Neutrophil (primary cell): ENCODE data around the gene ATP6V1G2.
"Not testable (repeated sequence)": the region's sequence is repeated elsewhere in the genome, so short reads cannot be mapped to it uniquely, and the experiment has no call there.

ENCODE experiments used
- H3K27ac ChIP-seq: fragments of 200-600 bp; sonication (generic); 2 replicates; pipeline ENCODE4 v1.5.1; 2016; ENCODE audit warnings: mild to moderate bottlenecking, moderate library complexity
- H3K27me3 ChIP-seq: fragments of 200-600 bp; sonication (generic); 2 replicates; pipeline ENCODE4 v1.6.0; 2016; ENCODE audit warnings: mild to moderate bottlenecking
- H3K36me3 ChIP-seq: fragments of 200-600 bp; sonication (generic); 2 replicates; pipeline ENCODE4 v1.5.1; 2017
- H3K4me1 ChIP-seq, 2 experiments: fragments of 200-600 bp in 1 of 2; sonication (generic) in 1 of 2; 1 replicate in 1 of 2; 2 replicates in 1 of 2; pipeline versions ENCODE4 v1.5.1 to v1.6.1; 2013 to 2016; ENCODE audit warnings: low read depth in 1 of 2, low read length in 1 of 2, mild to moderate bottlenecking in 1 of 2, moderate library complexity in 1 of 2; ENCODE audit not compliant: control insufficient read depth in 1 of 2, insufficient read depth in 1 of 2
- H3K4me3 ChIP-seq, 2 experiments: fragments of 200-600 bp in 1 of 2; sonication (generic) in 1 of 2; 1 replicate in 1 of 2; 2 replicates in 1 of 2; pipeline ENCODE4 v1.5.1; 2013 to 2016; ENCODE audit warnings: low read depth in 1 of 2, low read length in 1 of 2, mild to moderate bottlenecking in 1 of 2, moderate library complexity in 1 of 2
- H3K9me3 ChIP-seq: fragments of 200-600 bp; sonication (generic); 2 replicates; pipeline ENCODE4 v1.5.1; 2016
- TF ChIP-seq, protein P1 (sequence below): fragments of 200-600 bp; sonication (generic); IDR thresholded peaks from 2 replicates; pipeline ENCODE4 v1.5.1; 2016; ENCODE audit warnings: antibody characterized with exemption

The ATP6V1G2 gene

GRCh38 chr6:31502586-31502985 lies 43.8 kb downstream of the ATP6V1G2 start:
- TF ChIP-seq, protein P1, sequence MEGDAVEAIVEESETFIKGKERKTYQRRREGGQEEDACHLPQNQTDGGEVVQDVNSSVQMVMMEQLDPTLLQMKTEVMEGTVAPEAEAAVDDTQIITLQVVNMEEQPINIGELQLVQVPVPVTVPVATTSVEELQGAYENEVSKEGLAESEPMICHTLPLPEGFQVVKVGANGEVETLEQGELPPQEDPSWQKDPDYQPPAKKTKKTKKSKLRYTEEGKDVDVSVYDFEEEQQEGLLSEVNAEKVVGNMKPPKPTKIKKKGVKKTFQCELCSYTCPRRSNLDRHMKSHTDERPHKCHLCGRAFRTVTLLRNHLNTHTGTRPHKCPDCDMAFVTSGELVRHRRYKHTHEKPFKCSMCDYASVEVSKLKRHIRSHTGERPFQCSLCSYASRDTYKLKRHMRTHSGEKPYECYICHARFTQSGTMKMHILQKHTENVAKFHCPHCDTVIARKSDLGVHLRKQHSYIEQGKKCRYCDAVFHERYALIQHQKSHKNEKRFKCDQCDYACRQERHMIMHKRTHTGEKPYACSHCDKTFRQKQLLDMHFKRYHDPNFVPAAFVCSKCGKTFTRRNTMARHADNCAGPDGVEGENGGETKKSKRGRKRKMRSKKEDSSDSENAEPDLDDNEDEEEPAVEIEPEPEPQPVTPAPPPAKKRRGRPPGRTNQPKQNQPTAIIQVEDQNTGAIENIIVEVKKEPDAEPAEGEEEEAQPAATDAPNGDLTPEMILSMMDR: no peak
- H3K4me1 ChIP-seq: peaks cover 7% of the 10 kb centered on the region in 2 experiments
- peaks cover 6% of the 10 kb centered on the region for H3K27me3 ChIP-seq
- H3K36me3 ChIP-seq: peaks cover 22% of the 10 kb centered on the region
- no peaks in the 10 kb centered on the region for H3K9me3 ChIP-seq
- no peak overlapping the region for H3K27ac ChIP-seq
- no peak overlapping the region for H3K4me3 ChIP-seq

- H3K4me1 ChIP-seq: peaks cover 33 to 35% of the 10 kb centered on the region in 2 experiments
- H3K4me3 ChIP-seq, H3K36me3 ChIP-seq, H3K27me3 ChIP-seq, H3K27ac ChIP-seq, H3K9me3 ChIP-seq: not testable (repeated sequence)
Measured at GRCh38 chr6:31499648-31500047, 46.8 kb downstream of the ATP6V1G2 start.

- TF ChIP-seq, protein P1: no peak
- Histone ChIP-seq H3K27me3 (peaks cover 6% of the 10 kb centered on the region), H3K36me3 (no peaks in the 10 kb centered on the region), H3K9me3 (no peaks in the 10 kb centered on the region), H3K27ac (no peak overlapping the region), H3K4me3 (peak overlapping the region in 1 of 2 experiments; percentile 81), H3K4me1 (peaks cover 33 to 38% of the 10 kb centered on the region in 2 experiments)
Measured at GRCh38 chr6:31498748-31499147, 47.7 kb downstream of the ATP6V1G2 start.

DNA sequence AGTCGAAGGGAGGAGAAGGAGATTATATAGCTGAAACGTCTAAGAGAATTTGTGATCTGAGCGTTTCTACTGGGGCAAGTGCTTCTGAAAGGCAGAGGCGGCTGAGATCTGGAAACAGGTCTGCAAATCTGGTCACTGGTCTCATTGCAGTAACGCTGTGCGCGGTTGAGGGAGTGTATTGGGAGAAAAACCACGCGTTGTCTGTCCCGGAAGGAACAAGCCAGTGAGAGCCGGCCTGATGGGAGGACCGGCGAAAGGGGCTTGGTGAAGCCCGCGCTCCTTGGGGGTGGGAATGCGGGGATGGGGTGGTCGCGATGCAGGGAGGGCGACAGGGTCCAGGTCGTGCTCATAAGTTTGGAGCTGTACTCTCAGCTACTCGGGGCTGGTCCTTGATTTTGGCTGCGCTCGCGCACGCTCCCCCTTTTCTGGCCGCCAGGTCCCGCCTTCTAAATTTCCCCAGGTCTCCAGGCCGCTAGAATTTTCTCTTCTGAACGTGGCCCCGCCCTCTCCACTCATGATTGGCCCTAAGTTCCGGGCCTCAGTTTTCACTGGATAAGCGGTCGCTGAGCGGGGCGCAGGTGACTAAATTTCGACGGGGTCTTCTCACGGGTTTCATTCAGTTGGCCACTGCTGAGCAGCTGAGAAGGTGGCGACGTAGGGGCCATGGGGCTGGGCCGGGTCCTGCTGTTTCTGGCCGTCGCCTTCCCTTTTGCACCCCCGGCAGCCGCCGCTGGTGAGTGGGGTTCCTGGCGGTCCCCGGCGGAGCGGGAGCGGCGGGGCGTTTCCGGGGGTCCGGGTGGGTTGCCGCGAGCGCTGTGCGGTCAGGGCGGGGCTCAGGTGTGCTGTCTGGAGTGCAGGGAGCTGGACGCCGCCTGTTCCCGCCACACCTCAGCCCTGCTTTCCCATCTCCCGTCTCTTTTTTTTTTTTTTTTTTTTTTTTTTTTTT lies 48.6 kb downstream of the ATP6V1G2 start, which contains the start of gene MICB:
TSS of gene MICB (plus strand) at position 615 of the 946 bp plus-strand sequence. CDS start at position 664, 49 bp downstream.
- peak within 1 kb of the TSS; percentile 81 to 89 for H3K4me3 ChIP-seq
- H3K9me3 ChIP-seq: no peaks in the 10 kb centered on the region
- H3K27ac ChIP-seq: peak within 1 kb of the TSS; percentile 88
- TF ChIP-seq, protein P1: no peak
- peaks cover 6% of the 10 kb centered on the region for H3K27me3 ChIP-seq
- no peaks in the 10 kb centered on the region for H3K36me3 ChIP-seq
- peaks cover 42 to 46% of the 10 kb centered on the region in 2 experiments for H3K4me1 ChIP-seq

DNA sequence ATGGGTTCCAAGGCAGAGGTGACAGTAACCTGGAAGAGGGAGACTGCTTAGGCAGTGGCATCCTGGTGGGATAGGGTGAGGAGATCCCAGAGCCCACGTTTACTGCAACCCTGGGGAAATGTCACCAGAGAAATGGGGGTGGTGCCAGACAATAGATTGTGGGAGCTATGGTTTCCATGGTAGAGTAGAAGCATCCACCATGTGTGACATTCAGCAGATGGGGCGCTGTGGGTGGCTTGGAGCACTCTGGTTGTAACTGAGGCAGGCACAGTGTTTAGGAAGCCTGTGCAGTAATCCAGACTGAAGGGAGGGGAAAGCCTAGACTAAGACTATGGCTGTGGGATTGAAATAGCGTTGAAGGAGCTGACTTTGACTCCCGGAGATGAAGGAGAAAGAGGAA lies 49.6 kb downstream of the ATP6V1G2 start:
- Histone ChIP-seq H3K27ac (peak overlapping the region; percentile 88), H3K4me3 (peak overlapping the region; percentile 81 to 89), H3K4me1 (peaks cover 52% of the 10 kb centered on the region in 2 experiments)
- not testable (repeated sequence) for H3K36me3 ChIP-seq, H3K9me3 ChIP-seq, H3K27me3 ChIP-seq

- no peaks in the 10 kb centered on the region for H3K36me3 ChIP-seq
- peaks cover 6% of the 10 kb centered on the region for H3K27me3 ChIP-seq
- peaks cover 54 to 55% of the 10 kb centered on the region in 2 experiments for H3K4me1 ChIP-seq
- H3K27ac ChIP-seq: peak overlapping the region; percentile 88
- peak overlapping the region; percentile 77 to 89 for H3K4me3 ChIP-seq
- TF ChIP-seq, protein P1: no peak
- H3K9me3 ChIP-seq: no peaks in the 10 kb centered on the region
Measured at GRCh38 chr6:31495580-31495979, 50.8 kb downstream of the ATP6V1G2 start.
